CD4-positive, alpha-beta T cell treated with Interleukin-15 for 1 hour (primary cell): Measurements from ENCODE around the gene FAM8A1.
"Not testable (repeated sequence)": the region's sequence is repeated elsewhere in the genome, so short reads cannot be mapped to it uniquely, and the experiment has no call there.

Experiments
- DNase-seq: peaks from one replicate; pipeline ENCODE4 v3.0.0-alpha.2; 2020

The FAM8A1 gene, protein sequence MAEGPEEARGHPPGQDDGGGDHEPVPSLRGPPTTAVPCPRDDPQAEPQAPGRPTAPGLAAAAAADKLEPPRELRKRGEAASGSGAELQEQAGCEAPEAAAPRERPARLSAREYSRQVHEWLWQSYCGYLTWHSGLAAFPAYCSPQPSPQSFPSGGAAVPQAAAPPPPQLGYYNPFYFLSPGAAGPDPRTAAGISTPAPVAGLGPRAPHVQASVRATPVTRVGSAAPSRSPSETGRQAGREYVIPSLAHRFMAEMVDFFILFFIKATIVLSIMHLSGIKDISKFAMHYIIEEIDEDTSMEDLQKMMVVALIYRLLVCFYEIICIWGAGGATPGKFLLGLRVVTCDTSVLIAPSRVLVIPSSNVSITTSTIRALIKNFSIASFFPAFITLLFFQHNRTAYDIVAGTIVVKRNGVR

DNA sequence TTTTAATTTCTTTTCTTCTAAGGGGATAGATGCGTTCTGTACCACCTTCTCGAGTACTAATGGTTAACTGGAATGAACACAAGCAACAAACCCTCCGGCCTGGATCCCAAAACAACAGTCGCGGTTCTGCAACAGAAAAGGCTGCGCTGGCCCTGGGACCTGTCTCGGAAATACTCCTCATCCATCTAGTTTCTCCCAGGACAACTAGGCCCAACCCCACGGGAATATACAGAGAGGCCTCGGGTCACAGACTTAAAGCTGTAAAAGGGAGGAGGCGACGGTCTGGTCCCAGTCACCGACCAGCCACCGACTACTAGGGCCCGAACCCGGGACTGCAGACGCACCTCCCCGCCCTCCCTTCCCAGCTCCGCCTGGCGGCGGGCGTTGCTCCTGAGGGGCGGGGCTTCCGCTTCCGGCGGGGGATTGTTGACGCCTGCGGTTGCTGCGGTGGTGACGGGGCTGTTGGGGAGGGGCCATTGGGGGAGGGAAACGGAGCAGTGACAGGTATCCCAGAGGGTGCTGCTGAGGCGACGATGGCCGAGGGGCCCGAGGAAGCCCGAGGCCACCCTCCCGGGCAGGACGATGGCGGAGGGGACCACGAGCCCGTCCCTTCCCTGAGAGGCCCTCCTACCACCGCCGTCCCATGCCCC, at the start of gene FAM8A1:
Gene FAM8A1 (plus strand): TSS at position 426 of the 650 bp plus-strand sequence. CDS start 108 bp downstream, at position 534.
- peak; percentile 94 for DNase-seq

DNA sequence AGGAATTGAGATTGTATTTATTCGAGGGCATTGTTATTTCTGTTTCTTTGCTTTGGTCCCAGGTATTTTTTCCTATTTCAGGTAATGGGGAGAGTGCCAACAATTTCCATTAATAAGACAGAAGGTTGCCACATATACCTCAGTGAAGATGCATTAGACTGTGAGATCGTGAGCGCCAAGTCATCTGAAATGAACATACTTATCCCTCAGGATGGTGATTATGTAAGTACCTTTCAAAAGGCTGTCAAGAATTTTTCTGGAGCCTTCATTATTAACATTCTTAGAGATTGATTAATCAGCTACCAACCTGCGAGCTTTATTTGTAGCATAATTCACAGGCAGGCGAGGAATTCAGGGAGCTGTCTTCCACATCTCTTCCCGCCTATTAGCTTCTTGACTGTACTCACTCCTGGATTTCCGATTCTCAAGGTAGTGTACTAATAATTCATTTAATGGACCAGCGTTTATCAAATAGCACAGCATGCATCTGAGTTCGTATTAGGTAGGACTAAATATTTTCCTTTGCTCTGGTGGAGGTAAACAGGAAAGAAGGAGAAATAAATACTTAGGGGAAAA, 48.6 kb upstream of the FAM8A1 start:
- no peak for DNase-seq

DNA sequence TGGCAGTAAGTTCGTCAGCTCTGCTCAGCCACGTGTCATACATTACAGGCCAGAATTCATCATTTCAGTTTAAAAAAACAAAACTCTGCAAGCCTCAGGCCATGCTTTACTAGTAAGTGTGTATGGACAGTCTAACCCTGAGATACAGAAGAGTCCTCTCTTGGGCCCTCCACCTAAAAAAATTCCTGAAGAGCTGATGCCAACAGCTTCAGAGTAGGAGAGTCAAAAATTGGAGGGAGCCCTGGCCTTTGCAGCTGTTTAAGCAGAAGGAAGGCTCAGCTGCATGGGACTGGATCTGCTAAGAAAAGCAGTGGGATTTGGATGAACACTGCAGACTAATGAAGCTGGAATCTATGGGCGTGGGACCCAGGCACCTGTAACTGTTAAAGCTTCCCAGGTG, 47.2 kb upstream of the FAM8A1 start:
- DNase-seq: no peak

DNA sequence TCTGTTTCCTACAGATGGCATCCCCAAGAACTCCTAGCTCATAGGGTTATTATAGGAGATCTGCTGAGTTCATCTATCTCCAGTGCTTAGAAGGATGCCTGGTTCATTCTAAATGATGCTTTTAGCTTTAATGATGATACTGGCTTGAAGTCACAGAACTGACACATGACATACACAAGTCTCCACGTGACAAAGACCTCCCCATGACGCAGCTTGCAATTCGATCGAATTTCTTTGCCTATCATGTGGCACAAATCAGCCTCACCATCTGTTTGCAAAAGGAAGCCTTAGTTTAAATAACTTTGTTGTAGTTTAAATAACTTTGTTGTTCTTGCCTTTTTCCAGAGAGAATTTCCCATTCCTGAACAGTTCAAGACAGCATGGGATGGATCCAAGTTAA, 44.1 kb upstream of the FAM8A1 start:
- no peak for DNase-seq

DNA sequence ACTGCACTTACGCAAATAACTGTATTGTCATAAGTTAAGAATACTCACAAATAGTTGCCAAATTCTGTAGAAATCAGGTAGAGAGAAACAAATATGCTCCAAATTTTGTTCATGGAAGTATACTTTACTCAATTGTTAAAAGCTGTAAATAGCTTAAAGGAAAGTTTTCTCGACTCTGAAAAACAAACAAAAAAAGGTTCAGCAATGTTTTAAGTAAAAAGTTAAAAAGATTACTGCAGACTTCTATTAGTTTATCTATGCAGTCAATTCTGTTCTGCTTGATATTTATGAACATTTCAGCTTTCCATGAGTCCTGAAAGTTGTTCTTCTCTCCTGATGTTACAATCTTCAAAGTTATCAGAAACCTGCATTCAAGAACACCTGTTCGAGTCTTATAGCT, 37.5 kb upstream of the FAM8A1 start:
- DNase-seq: no peak

DNA sequence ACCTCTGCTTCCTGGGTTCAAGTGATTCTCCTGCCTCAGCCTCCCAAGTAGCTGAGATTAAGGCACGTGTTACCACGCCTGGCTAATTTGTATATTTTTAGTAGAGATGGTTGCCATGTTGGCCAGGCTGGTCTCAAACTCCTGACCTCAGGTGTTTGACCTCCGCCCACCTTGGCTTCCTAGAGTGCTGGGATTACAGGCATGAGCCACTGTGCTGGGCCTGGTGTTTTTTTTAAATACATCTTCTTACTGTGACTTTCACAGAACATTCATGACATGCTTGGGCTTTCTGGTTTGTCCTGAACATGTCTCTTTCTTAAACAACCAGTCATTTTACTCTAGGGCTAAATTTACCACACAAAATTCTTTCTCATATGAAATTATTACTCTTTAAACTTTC, 34.7 kb upstream of the FAM8A1 start:
- no peak for DNase-seq

DNA sequence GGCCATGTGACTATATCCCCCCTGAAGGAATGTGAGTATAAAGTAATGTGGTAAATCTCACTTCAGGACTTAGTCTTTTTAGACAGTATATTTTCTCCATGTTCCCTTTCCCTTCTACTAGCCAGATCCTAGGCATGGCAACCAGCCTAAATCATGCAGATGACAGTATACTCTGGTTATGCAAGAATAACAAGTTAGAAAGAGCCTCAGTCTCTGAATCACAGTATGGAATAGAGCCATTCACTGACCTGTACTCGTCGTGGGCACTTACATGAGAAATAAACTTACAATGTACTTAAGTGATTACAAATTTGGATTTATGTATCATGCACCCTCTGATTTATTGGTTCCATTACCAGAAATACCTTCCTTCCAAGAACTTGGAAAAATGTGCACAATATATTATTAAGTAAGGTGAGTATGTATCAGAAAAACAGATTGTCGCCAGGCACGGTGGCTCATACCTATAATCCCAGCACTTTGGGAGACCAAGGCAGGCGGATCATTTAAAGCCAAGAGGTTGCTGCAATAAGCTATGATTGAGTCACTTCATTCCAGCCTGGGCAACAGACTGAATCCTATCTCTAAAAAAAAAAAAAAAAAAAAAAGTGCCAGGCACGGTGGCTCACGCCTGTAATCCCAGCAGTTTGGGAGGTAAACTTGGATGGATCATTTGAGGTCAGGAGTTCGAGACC, 25.1 kb upstream of the FAM8A1 start:
- no peak for DNase-seq

DNA sequence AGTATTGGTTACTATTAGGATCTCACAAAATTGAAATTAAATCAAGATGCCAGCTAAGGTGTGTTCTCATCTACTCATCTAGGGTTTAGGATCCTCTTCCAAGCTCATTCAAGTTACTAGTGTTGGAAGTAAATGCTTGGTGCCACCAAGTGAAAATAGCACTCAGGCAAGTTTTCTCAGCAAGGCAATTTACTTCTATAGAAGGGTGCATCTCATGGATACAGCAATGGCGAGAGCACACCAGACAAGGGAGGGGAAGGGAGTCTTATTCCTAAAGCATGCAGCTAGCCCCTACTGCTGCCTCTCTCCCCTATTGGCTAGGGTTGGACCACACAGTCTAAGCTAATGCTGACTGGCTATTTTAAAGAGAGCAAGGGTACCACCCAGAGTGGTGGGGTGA, 23.0 kb upstream of the FAM8A1 start:
- DNase-seq: no peak

DNA sequence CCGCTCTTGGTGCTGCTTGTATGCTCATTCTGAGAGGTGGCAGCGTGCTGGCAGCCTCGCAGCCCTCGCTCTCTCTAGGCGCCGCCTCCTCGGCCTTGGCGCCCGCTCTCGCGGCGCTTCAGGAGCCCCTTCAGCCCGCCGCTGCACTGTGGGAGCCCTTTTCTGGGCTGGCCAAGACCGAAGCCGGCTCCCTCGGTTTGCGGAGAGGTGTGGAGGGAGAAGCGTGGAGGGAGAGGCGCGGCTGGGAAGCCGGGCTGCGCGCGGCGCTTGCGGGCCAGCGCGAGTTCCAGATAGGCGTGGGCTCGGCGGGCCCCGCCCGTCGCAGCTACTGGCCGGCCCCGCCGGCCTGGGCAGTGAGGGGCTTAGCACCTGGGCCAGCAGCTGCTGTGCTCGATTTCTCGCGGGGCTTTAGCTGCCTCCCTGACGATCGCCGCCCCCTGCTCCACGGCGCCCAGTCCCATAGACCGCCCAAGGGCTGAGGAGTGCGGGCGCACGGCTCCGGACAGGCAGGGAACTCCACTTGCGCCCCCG, 19.5 kb upstream of the FAM8A1 start:
- DNase-seq: peak; percentile 27

DNA sequence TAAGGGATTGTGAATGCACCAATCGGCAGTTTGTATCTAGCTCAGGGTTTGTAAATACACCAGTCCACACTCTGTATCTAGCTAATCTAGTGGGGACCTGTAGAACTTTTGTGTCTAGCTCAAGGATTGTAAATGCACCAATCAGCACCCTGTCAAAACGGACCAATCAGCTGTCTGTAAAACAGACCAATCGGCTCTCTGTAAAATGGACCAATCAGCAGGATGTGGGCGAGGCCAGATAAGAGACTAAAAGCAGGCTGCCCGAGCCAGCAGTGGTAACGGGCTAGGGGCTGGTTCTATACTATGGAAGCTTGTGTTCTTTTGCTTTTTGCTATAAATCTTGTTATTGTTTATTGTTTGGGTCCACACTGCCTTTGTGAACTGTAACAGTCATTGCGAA, 18.8 kb upstream of the FAM8A1 start:
- DNase-seq: not testable (repeated sequence)

DNA sequence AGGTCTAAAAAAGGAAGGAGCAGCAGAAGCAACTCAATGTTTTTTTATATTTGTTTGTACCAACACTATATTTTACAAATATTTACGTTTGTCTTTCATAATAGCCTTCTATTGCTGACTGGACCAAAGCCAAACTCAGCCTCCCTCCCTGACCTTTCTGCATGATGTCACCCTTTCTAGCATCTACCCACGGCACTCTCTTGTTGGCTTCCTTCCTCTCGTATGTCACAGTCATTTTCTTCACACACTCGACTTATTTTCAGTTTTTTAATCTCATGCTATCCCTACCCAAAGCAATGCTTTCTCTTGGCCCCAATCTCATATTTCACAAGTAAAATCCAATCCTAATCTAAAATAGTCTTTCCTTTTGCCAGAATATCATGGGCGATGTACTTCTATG, 16.3 kb upstream of the FAM8A1 start:
- DNase-seq: no peak

DNA sequence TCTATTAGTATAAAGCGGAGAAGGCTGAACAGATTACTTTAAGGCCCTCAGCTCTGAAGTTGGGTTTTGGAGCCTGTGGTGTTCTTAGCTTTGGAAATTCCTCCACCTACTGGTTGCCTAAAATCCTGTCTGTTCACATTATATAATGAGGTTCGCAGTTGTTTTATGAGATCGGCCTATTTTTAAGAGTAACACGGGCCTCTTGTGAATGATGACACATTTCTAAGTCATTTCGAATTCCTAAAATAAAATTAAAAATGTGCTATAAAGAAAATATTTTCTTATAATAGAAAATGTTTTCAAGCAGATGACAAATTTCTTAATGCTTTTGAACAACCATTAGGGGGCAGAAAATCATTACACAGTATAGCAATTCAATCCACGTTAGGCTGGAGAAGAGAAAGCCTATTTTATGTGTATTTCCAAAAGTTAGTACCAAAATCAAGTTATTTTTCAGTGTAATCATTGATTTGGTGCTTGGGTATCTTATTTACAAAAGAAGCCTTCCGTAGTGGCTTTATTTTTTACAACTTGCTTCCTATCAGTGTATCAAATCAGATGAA, 15.8 kb upstream of the FAM8A1 start:
- no peak for DNase-seq

DNA sequence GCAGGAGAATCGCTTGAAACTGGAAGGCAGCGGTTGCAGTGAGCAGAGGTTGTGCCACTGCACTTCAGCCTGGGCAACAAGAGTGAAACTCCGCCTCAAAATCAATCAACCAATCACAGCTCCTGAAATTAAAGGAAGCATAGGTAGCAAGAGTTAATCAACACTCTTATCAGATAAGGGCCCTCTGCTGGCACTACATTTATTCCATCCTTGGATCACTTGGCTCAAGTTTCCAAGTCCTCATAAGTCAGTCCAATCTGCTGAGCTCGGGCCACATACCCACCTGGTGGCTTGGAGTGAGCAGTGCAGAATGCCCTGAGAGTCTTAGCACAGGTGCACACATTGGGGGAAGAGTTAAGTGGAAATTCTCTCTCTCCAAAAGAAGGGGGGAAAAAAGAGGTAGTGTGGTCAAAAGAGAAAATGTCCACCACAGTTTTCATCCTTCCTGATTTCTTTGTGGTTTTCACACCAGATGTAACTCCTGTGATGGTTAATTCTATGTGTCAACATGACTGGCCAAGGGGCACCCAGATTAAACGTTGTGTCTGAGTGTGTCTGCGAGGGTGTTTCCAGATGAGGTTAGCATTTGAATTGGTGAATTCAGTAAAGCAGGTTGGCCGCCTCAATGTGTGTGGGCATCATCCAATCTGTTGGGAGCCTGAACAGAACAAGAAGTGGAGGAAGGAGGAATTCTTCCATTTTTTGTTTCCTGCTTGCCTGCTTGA, 14.2 kb upstream of the FAM8A1 start:
- DNase-seq: no peak

DNA sequence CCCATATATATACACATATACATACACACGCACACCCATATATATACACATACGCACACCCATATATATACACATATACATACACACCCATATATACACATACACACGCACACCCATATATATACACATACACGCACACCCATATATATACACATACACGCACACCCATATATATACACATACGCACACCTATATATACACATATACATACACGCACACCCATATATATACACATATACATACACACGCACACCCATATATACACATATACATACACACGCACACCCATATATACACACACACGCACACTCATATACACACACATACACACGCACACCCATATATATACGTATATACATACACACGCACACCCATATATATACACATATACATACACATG, 13.5 kb upstream of the FAM8A1 start:
- DNase-seq: not testable (repeated sequence)

DNA sequence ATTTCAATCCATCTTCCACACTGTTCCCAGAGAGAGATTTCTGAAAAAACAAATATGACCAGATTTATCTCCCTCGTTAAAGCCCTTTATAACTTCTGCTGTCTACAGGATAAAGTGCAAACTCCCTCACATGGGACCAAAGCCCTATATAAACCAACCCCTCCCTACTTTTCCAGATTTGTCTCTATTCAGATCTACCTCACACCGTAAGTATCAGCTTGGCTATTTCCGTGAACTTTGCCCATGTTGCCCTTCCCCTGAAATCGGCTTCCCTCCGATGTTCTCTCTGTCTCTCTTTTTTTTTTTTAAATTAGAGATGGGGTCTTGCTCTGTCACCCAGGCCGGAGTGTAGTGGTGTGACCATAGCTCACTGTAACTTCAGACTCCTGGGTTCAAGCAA, 12.1 kb upstream of the FAM8A1 start:
- no peak for DNase-seq

DNA sequence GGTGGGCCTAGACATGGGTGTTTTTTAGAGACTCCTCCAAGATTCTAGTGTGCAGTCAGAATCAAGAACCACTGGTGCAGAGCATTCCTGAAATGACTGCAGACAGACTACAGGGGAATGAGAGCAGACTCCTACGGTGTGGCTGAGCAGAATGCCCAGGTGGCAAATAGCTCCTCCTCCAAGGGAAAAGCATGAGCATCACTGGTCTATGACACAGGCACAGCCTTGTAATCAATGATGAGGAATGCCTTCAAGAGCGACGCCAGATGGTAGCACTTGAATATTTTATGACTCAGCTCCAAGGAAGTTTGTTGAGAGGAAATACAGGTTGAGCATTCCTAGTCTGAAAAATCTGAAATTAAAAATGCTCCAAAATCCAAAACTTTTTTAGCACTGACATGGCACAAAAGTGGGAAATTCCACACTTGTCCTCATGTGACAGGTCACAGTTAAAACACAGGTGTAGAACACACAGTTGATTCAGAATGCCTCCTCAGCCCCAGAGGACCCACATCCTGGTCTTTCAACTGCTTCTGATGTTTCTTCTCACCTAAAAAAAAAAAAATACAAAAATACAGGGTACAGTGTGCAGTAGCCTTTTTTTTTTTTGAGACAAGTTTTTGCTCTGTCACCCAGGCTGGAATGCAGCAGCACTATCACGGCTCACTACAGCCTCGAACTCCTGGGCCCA, 10.6 kb upstream of the FAM8A1 start:
- no peak for DNase-seq

DNA sequence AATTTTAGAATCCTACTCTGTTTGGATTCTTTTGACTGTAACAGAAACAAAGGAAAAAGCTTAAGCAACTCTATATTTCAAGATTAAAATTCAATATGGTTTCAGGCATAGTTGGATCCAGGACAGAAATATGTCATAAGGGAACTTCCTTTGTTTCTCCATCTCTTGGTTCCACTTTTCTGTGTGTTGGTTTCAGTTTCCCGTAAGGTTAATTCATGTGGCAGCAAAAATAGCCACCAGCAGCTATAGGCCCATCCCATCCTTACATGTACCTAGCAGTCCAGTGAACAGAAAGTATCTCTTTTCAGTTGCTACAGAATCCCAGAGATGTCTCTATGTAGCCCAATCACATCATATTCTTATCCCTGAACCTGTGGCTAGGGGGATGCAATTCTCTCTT, 8.8 kb upstream of the FAM8A1 start:
- DNase-seq: no peak

DNA sequence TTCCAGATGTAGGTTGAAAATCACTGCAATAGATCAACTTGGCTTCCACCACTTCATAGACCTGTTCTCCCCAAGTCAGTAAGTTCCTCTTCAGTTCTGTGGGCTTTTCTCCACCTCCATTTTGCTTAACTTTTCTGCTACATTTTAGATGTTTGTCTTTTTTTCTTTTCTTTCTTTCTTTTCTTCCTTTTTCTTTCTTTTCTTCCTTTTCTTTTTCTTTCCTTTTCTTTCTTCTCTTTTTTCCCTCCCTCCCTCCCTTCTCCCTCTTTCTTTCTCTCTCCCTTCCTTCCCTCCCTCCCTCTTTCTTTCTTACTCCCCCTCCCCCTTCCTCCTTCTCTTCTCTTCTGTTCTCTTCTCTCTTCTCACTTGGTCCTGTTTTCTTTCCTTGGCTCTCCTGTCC, 6.9 kb upstream of the FAM8A1 start:
- no peak for DNase-seq

DNA sequence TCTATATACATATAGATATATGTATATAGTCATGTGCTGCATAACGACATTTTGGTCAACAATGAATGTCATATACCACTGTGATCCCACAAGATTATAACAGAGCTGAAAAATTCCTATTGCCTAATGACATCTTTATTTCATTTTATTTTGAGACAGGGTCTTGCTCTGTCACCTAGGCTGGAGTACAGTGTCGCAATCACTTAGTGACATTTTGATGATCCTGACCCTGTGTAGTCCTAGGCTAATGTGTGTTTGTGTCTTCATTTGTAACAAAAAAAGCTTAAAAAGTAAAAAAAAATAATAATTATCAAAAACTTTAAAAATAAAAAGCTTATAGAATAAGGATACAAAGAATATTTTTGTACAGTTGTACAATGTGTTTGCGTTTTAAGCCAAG, 4.0 kb upstream of the FAM8A1 start:
- DNase-seq: no peak

DNA sequence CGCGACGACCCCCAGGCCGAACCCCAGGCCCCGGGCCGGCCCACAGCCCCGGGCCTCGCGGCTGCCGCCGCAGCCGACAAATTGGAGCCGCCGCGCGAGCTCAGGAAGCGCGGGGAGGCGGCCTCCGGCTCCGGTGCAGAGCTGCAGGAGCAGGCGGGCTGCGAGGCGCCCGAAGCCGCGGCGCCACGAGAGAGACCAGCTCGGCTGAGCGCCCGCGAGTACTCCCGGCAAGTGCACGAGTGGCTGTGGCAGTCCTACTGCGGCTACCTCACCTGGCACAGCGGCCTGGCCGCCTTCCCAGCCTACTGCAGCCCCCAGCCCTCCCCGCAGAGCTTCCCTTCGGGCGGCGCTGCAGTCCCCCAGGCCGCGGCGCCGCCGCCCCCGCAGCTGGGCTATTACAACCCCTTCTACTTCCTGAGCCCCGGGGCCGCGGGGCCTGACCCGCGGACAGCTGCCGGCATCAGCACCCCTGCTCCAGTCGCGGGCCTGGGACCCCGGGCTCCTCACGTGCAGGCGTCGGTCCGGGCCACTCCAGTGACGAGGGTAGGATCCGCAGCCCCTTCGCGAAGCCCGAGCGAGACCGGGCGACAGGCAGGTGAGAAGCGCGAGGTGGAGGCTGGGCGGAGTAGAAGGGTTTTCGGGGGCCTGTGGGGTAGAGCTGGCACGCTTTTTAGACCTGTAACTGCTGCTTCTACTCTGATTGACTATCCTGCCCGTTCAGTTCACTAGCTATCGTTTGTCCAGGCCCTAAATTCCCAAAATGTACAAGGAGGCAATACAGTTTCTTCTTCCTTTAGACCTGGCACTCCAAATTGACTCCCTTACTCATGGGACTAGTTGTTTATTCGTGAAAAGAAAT, 654 bp downstream of the FAM8A1 start:
- DNase-seq: peak; percentile 18

DNA sequence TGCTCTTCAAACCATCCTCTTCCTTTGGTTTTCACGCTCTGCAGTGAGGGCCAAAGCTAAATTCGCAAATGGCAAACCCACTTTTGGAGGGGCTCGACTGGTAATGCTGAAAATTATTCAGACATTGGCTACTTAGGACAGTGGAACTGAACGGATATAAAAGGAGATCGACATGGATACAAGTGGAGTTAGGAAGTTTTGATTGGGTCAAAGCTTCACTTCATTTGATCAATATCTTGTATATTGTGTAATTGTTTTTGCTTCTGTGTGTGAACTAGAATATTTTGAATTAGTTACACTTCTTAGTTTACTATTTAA, 1.2 kb downstream of the FAM8A1 start:
- DNase-seq: no peak
